ENCODE measurements around the gene WDFY3. TPM values are rescaled to one million over a fixed set of nuclear protein-coding genes. Genes with fewer than 3 reads are reported as not detected.

Gene WDFY3
- total and polyA plus RNA-seq, 12 donors = 4.9 to 68.9 (median 51.1) TPM

DNA sequence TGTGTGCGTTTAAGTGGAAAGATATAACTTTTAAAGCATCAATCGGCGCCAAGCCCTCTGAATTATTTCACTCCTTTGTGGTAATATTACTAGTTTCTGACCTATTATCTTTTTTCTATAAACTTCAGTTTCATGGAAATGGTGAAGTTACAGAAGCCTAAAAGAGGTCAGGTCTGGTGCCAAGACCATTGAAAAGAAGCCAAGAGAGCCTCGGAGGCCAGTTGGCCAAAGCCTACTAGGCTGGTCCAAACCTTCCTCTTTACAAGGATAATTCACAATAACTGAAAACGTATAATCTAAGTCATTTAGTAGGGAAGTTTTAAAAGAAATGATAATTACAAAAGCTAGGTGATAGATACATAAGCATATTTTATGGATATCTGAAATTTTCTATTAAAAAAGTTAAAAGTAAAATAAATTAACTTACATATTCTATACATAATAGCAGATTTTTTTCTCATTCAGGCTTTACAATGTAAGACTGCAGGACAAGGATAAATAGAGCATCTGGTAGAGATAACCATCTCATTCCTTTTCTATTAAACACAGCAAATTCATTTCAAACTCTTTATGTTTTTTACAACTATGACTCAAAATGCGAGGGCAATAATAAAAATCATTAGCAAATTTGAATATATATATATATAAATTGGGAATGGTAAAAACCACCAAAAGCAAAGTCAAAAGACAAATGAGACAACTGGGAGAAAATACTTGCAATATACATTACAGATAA is 49.2 kb downstream of the WDFY3 start:
- no peaks in the 10 kb centered on the region for H3K27me3 ChIP-seq
- intact Hi-C loops (cut with DNase I) = loop anchor here in 1 of 10 donors (5.0 kb wide), 1 partner anchor 40 kb away; no protein-coding TSS in a partner anchor
- peaks cover 0 to 70% (median 57%) of the 10 kb centered on the region in 9 donors for H3K4me1 ChIP-seq
- no peak overlapping the region for H3K4me3 ChIP-seq
- H3K9me3 ChIP-seq = no peaks in the 10 kb centered on the region
- no peak for DNase-seq
- peaks cover 0 to 16% (median 0%) of the 10 kb centered on the region in 9 donors for H3K36me3 ChIP-seq
- H3K27ac ChIP-seq = no peak overlapping the region
- TF ChIP-seq, protein P1, sequence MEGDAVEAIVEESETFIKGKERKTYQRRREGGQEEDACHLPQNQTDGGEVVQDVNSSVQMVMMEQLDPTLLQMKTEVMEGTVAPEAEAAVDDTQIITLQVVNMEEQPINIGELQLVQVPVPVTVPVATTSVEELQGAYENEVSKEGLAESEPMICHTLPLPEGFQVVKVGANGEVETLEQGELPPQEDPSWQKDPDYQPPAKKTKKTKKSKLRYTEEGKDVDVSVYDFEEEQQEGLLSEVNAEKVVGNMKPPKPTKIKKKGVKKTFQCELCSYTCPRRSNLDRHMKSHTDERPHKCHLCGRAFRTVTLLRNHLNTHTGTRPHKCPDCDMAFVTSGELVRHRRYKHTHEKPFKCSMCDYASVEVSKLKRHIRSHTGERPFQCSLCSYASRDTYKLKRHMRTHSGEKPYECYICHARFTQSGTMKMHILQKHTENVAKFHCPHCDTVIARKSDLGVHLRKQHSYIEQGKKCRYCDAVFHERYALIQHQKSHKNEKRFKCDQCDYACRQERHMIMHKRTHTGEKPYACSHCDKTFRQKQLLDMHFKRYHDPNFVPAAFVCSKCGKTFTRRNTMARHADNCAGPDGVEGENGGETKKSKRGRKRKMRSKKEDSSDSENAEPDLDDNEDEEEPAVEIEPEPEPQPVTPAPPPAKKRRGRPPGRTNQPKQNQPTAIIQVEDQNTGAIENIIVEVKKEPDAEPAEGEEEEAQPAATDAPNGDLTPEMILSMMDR (IDR thresholded peaks at IDR 0.05) = no peak
- WGBS, 2 donors = 76 to 77% methylated on average over 6 of the region's 6 CpGs
- no peak for ATAC-seq

DNA sequence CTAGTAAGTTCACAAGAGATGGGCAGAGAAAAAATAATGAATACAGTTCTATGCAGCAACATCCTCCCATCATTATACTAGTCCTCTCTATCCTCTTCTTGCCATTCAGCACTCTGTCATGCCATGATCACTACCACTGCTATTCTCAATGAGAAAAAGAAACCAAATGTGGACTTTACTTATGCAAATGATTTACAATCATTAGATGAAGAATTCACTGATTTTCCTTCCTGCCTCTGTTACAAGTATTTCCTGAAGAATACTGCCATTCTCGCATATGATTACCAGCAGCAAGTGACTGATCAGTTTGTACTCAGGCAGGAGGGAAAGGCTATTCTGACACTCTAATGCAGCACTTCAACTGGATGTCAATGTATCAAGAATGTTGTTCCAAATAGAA is 50.3 kb downstream of the WDFY3 start:
- TF ChIP-seq, protein P1 (IDR thresholded peaks at IDR 0.05) = no peak
- intact Hi-C loops (cut with DNase I) = loop anchor here in 1 of 10 donors (5.0 kb wide), 1 partner anchor 41 kb away; no protein-coding TSS in a partner anchor
- H3K9me3 ChIP-seq = no peaks in the 10 kb centered on the region
- ATAC-seq (peak in 2 of 8 donors; percentile 20 to 46), DNase-seq (no peak)
- no peak overlapping the region for H3K4me3 ChIP-seq
- peak overlapping the region in 1 of 10 donors; percentile 54 for H3K27ac ChIP-seq
- no peaks in the 10 kb centered on the region for H3K27me3 ChIP-seq
- peaks cover 0 to 73% (median 55%) of the 10 kb centered on the region in 9 donors for H3K4me1 ChIP-seq
- WGBS, 2 donors = 41 to 49% methylated on average over 1 of the region's 1 CpG
- H3K36me3 ChIP-seq = peaks cover 0 to 16% (median 0%) of the 10 kb centered on the region in 9 donors

DNA sequence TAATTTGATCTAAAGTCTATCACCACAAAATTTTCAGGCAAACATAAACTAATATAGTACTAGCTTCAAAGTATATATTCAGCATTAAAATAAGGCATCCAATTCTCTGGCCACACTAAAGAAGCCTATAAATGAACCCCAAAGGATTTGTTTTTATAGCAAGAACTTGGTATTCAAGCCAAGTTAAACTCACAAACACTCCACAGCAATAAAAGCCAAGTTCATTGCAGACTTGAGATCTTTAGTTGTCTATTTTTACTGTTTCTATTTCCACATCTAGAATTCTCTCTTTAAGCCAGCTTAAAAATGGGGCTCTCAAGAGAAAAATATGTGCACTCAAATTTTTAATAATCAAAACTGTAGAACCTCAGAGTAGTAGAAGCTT is 51.1 kb downstream of the WDFY3 start:
- Histone ChIP-seq H3K4me3 (no peak overlapping the region), H3K4me1 (peaks cover 0 to 64% (median 47%) of the 10 kb centered on the region in 9 donors), H3K9me3 (no peaks in the 10 kb centered on the region), H3K27ac (peak overlapping the region in 3 of 10 donors; percentile 3 to 54 (median 22)), H3K27me3 (no peaks in the 10 kb centered on the region), H3K36me3 (peaks cover 0 to 16% (median 0%) of the 10 kb centered on the region in 9 donors)
- intact Hi-C loops (cut with DNase I) = loop anchor here in 1 of 10 donors (5.0 kb wide), 1 partner anchor 42 kb away; no protein-coding TSS in a partner anchor
- ATAC-seq = peak in 2 of 8 donors; percentile 18 to 24
- DNase-seq = no peak
- TF ChIP-seq, protein P1 (IDR thresholded peaks at IDR 0.05) = no peak

DNA sequence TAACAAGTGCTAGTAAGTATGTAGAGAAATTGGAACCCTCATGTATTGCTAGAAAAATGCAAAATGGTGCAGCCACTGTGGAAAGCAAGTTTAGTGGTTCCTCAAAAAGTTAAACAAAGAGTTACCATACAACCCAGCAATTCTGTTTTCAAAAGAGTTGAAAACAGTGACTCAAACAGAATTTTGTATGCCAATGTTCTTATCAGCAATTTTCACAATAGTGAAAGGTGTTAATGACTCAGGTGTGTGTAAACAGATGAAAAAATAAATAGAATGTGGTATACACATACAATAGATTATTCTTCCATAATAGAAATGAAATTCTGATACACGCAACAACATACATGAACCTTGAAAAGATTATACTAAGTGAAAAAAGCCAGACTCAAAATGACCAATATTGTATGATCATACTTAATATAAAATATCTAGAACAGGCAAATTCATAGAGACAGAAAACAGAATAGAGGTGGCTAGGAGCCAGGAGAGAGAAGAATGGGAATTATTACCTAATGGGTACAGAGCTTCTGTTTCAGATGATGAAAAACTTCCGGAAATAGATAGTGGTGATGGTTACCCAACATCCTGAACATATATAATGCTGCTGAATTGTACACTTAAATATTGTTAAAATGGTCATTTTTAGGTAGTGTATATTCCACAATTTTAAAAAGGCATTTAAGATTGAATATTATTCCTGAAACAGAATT is 51.6 kb downstream of the WDFY3 start:
- WGBS, 2 donors = 79 to 82% methylated on average over 2 of the region's 2 CpGs
- TF ChIP-seq, protein P1 (IDR thresholded peaks at IDR 0.05) = no peak
- peak overlapping the region in 3 of 10 donors; percentile 3 to 54 (median 22) for H3K27ac ChIP-seq
- no peaks in the 10 kb centered on the region for H3K9me3 ChIP-seq
- no peaks in the 10 kb centered on the region for H3K27me3 ChIP-seq
- no peak overlapping the region for H3K4me3 ChIP-seq
- DNase-seq (no peak), ATAC-seq (no peak)
- peaks cover 0 to 59% (median 42%) of the 10 kb centered on the region in 9 donors for H3K4me1 ChIP-seq
- peaks cover 0 to 15% (median 0%) of the 10 kb centered on the region in 9 donors for H3K36me3 ChIP-seq
- intact Hi-C loops (cut with DNase I) = loop anchor here in 1 of 10 donors (5.0 kb wide), 1 partner anchor 42 kb away; no protein-coding TSS in a partner anchor

Measured in heart right ventricle (tissue), 16 donors.